ENCODE data around the gene ZNF580. TPM values are rescaled to one million over a fixed set of nuclear protein-coding genes. Genes with fewer than 3 reads are reported as not detected.

The ZNF580 gene
- total RNA-seq, 1 experiment from 2014 or later: 22.8 TPM

DNA sequence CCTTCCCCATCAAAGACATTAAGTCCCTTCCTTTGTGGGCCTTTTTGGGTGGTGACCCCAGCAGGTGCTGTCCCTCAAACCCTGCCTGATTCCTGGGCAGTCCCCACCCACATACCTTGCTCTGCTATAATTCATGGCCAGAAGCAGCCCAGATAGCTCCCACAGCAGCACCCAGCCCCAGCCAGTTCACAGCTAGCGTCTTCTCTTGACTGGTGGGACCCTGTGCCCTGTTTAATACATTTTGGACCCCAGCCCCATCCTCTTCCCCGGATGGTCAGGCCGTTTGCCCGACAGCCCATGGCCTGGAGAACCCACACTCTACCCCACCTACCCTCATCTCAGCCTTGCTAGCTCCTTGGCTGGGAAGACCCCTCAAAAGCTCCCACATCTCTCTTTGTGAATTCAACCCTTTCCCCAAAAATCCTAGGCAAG, 9.3 kb downstream of the ZNF580 start:
- no peak overlapping the region for H3K23ac ChIP-seq (ENCODE audit: insufficient read length, low read depth, low read length)
- Mint-ChIP-seq H3K27me3 (ENCODE audit: low read depth) (no peaks in the 10 kb centered on the region; the same call in 1 of the 2 replicates), H3K4me3 (peak overlapping the region; percentile 8 to 60; a peak in 3 of 5 replicates), H3K27ac (no peak overlapping the region), H3K4me1 (peaks cover 14 to 19% of the 10 kb centered on the region in 2 experiments), H3K36me3 (ENCODE audit: insufficient read depth in 1 of 3, low read depth in 3 of 3) (peaks cover 13 to 45% (median 37%) of the 10 kb centered on the region in 3 experiments), H3K9me3 (peaks cover 0 to 3% of the 10 kb centered on the region in 2 experiments; a peak in 2 of 5 replicates)
- no peak overlapping the region for H2AK5ac ChIP-seq (ENCODE audit: insufficient read length, low read length)
- H4K5ac ChIP-seq (ENCODE audit: insufficient read length, low read depth, low read length): no peak overlapping the region
- no CpG with 5 or more reads among the region's 4 CpGs for WGBS (ENCODE audit: extremely low coverage, insufficient read length, low lambda C conversion rate)
- H3K79me1 ChIP-seq (ENCODE audit: insufficient read depth, low read depth, low read length, poor library complexity, severe bottlenecking): no peaks in the 10 kb centered on the region
- no peak overlapping the region for H2BK20ac ChIP-seq (ENCODE audit: low read depth, low read length, poor library complexity, severe bottlenecking)
- no peak for DNase-seq
- H3K4me1 ChIP-seq (ENCODE audit: insufficient read depth, low read length): no peaks in the 10 kb centered on the region
- no peak overlapping the region for H4K8ac ChIP-seq (replicated peaks; ENCODE audit: insufficient read length, low read depth, low read length)
- H3K56ac ChIP-seq (ENCODE audit: insufficient read length, low read depth, low read length): no peak overlapping the region
- no peak overlapping the region for H2BK120ac ChIP-seq (ENCODE audit: low read depth, low read length, poor library complexity, severe bottlenecking)
- no peak overlapping the region for H2BK5ac ChIP-seq (ENCODE audit: insufficient read length, low read length)
- no peak overlapping the region for H3T11ph ChIP-seq (ENCODE audit: low read length)
- H3K18ac ChIP-seq (ENCODE audit: insufficient read length, low read depth, low read length): no peak overlapping the region
- no peak overlapping the region for H3K14ac ChIP-seq (ENCODE audit: insufficient read depth, low read length)
- peaks cover 5% of the 10 kb centered on the region for H4K20me1 ChIP-seq (ENCODE audit: control insufficient read depth, insufficient read depth, insufficient read length)
- no peak overlapping the region for H3K27ac ChIP-seq (ENCODE audit: insufficient read length, low read depth, low read length)
- no peak overlapping the region for H4K91ac ChIP-seq (ENCODE audit: insufficient read length, low read depth, low read length)
- TF ChIP-seq, protein P1, sequence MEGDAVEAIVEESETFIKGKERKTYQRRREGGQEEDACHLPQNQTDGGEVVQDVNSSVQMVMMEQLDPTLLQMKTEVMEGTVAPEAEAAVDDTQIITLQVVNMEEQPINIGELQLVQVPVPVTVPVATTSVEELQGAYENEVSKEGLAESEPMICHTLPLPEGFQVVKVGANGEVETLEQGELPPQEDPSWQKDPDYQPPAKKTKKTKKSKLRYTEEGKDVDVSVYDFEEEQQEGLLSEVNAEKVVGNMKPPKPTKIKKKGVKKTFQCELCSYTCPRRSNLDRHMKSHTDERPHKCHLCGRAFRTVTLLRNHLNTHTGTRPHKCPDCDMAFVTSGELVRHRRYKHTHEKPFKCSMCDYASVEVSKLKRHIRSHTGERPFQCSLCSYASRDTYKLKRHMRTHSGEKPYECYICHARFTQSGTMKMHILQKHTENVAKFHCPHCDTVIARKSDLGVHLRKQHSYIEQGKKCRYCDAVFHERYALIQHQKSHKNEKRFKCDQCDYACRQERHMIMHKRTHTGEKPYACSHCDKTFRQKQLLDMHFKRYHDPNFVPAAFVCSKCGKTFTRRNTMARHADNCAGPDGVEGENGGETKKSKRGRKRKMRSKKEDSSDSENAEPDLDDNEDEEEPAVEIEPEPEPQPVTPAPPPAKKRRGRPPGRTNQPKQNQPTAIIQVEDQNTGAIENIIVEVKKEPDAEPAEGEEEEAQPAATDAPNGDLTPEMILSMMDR (conservative IDR thresholded peaks at IDR 0.05): no peak
- no peak overlapping the region for H3K9ac ChIP-seq (ENCODE audit: extremely low read depth, insufficient read length, low read length)
- no peak overlapping the region for H2BK12ac ChIP-seq (ENCODE audit: insufficient read length, low read depth, low read length)
- no peak overlapping the region for H2AFZ ChIP-seq (ENCODE audit: low read length)
- no peaks in the 10 kb centered on the region for H3K27me3 ChIP-seq (ENCODE audit: insufficient read depth, low read length)
- peaks cover 23% of the 10 kb centered on the region for H3K23me2 ChIP-seq (ENCODE audit: insufficient read length, low read depth, low read length, poor library complexity, severe bottlenecking)
- H3K9me3 ChIP-seq (ENCODE audit: control insufficient read depth, low read depth, low read length): no peaks in the 10 kb centered on the region
- no peak overlapping the region for H3K4me2 ChIP-seq (ENCODE audit: insufficient read depth, insufficient read length, low read length)
- H3K4ac ChIP-seq (ENCODE audit: low read depth, low read length): no peak overlapping the region
- H3K79me2 ChIP-seq (ENCODE audit: insufficient read depth, low read length): no peaks in the 10 kb centered on the region
- no peak overlapping the region for H2BK15ac ChIP-seq (ENCODE audit: low read depth, low read length)
